ENCODE results near the gene IQCE.
"Not testable (repeated sequence)": the region's sequence is repeated elsewhere in the genome, so short reads cannot be mapped to it uniquely, and the experiment has no call there.

IQCE gene

DNA sequence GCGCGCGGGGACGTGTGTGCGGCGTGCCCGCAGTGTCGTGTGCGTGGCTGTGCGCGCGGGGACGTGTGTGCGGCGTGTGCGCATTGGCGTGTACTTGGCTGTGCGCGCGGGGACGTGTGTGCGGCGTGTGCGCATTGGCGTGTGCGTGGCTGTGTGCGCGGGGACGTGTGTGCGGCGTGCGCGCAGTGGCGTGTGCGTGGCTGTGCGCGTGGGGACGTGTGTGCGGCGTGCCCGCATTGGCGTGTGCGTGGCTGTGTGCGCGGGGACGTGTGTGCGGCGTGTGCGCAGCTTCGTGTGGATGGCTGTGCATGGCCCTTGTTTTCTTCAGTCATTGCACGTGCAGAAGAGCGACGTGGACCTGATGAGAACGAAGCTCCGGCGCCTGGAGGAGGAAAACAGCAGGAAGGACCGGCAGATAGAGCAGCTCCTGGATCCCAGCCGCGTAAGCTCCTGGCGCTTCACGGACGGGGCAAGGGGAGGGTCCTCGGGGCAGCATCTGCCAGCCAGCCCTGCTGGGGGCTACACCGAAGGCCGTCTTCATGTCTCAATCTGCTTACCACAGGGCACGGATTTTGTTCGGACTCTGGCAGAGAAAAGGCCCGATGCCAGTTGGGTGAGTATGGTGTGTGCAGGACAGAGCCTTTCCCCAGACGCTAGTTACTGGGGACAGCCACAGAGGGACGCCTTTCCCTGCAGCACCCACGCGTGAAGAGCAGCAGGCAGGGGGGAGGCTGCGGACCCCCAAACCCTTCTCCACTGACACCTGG lies 19.3 kb downstream of the IQCE start:
- DNase-seq (ENCODE audit: low read depth in 2 of 2) = no peak

- no peak for DNase-seq (ENCODE audit: low read depth in 2 of 2)
Observed at GRCh38 chr7:2580636-2581035, 21.9 kb downstream of the IQCE start.

GRCh38 chr7:2582006-2582735 lies 23.4 kb downstream of the IQCE start:
- no peak for DNase-seq (ENCODE audit: low read depth in 2 of 2)

GRCh38 chr7:2583798-2584580 lies 25.2 kb downstream of the IQCE start:
- DNase-seq (ENCODE audit: low read depth in 2 of 2) = no peak

DNA sequence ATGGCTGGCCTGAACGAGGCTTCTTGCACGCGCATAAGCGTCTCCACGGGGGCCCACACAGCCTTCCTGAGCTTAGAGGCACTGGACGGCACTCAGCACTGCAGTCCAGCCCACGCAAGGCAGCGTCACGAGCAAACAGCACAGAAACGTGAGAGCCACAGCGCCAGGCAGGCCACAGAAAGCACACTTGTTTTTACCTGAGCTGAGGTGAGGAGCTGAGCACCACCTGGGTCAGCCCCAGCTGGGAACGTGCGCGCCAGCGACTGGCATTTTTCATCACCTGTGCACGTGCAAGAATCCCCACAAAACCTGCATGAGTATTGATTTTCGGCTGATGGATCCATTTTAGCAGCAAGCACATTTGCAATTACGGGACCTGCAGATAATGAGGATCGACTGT lies 26.7 kb downstream of the IQCE start:
- no peak for DNase-seq (ENCODE audit: low read depth in 2 of 2)

GRCh38 chr7:2586326-2587020 lies 27.7 kb downstream of the IQCE start:
- DNase-seq (ENCODE audit: low read depth in 2 of 2) = no peak

DNA sequence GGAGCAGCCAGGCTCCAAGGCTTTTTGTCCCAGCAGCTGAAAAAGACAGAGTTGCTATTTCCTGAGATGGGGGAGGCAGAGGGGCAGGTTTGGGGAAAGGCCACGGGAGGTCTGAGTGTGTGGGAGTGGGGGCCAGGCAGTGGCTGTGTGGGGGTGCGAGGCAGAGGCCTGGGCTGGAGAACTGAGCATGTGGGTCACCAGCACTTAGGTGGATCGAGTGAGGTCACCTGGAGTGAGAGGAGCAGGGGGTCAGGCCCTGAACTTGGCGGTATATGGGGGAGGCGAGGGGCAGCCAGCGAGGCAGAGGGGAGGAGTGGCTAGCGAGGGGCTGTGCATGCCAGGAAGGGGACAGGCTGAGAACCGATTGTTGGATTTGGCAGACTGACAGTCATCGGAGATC lies 28.4 kb downstream of the IQCE start:
- DNase-seq (ENCODE audit: low read depth in 2 of 2) = no peak

GRCh38 chr7:2587778-2588177 lies 29.0 kb downstream of the IQCE start:
- no peak for DNase-seq (ENCODE audit: low read depth in 2 of 2)

- DNase-seq (ENCODE audit: low read depth in 2 of 2) = no peak
Observed at GRCh38 chr7:2589341-2589740, 30.6 kb downstream of the IQCE start.

GRCh38 chr7:2589941-2590340 lies 31.2 kb downstream of the IQCE start:
- not testable (repeated sequence) for DNase-seq (ENCODE audit: low read depth in 2 of 2)

DNA sequence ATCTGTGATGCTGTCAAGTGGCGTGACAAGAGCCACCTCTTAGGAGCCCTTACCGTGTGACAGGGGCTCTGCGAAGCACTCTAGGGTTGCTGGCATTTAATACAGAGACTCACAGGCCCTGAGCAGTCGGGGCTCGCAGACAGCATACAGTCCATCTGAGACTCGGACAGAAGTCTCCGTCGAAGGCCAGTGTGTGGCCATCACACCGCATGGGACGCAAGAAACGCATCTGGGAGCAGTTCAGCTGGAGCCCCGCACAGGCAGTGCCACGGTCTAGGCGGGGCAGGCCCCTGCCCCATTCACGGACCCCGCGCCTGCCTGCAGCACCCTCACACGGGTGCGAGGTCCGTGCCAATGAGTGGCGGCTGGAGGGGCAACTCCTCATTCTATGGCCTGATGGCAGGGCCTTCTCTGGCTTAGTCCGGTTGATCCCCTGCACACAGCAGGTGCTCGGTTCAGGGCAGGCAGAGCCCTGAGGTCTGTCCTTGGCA lies 33.6 kb downstream of the IQCE start:
- no peak for DNase-seq (ENCODE audit: low read depth in 2 of 2)

DNA sequence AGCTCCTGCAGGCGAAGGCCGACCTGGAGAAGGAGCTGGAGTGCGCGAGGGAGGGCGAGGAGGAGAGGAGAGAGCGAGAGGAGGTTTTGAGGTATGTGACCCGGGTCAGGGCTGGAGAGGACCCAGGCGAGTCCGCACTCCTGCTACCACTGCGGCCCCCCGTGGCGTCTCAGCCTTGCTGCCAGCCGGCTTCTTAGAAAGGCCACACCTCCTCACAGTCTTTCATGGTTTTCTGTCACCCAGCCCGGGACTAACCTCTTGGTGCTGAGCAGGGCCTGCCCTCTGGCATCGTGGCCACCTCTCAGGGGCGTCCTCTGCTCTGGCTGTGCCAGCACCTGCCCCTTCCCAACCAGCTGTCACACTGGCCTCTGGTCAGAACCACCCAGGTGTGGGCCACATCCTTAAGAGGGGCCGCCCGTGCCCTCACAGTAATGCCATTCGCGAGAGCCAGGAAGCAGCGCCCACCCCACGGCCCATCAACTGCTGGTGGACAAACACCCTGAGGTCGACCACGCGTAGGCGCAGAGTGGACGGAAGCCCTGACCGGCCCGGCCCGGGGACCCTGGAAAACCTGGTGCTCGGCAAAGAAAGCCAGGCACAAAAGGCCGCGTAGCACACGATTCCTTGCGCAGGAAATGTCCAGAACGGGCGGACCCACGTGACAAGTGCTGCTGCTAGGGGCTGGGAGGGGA lies 34.4 kb downstream of the IQCE start:
- DNase-seq (ENCODE audit: low read depth in 2 of 2) = no peak

DNA sequence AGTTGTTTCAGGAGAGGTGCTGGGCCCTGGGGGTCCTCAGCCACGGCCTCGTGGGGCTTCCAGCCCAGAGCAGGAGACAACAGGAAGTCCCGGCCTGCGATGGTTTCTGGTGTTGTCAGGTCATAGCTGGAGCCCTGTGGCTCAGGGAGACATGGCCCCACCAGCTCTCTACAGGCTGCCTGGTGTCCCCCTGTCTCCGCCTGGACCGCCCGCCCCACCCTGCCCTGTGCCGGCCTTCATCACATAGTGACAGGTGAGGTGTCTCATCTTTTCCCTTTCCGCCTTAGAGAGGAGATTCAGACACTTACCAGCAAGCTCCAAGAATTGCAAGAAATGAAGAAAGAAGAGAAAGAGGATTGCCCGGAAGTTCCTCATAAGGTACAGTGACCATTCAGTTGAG lies 35.8 kb downstream of the IQCE start:
- no peak for DNase-seq (ENCODE audit: low read depth in 2 of 2)

GRCh38 chr7:2595258-2595860 lies 36.6 kb downstream of the IQCE start:
- DNase-seq (ENCODE audit: low read depth in 2 of 2) = no peak

GRCh38 chr7:2596464-2597272 lies 37.9 kb downstream of the IQCE start:
- no peak for DNase-seq (ENCODE audit: low read depth in 2 of 2)

DNA sequence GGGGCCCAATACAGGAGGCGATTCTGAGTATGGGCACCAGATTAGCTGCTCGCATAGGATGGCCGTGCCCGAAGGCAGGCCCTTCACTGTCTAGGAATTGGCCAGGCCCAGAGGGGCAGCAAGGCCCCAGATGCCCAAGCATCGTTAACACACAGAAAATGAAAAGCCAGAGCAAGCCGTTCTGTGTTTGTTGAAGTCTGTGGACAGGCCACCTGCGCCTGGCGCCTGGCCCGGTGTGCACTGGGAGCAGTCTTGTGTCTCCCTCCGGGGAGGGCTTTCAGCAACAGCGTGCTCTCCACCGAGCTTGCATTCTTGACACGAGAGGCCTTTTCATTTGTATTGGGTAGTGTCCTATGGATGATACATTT lies 38.5 kb downstream of the IQCE start:
- DNase-seq (ENCODE audit: low read depth in 2 of 2) = no peak

GRCh38 chr7:2598154-2598823 lies 39.5 kb downstream of the IQCE start:
- no peak for DNase-seq (ENCODE audit: low read depth in 2 of 2)

DNA sequence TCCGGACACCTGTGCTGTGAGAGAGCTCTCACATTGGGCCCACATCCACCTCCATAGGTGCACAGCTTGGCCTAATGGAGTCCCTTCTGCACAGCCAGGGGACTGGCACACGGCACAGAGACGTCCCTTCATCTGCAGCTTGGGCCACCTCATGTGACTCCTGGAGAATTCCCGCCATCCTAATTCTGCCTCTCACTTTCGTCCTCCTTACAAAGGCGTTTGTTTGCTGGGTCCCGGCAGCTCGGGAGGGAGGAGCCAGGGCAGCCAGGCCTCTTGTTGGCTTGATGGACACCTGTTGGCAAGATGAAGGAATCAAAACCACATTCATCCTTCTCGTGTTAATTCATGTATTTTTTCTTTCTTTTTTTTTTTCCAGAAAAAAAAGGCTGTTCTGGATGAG lies 42.3 kb downstream of the IQCE start:
- no peak for DNase-seq (ENCODE audit: low read depth in 2 of 2)

DNA sequence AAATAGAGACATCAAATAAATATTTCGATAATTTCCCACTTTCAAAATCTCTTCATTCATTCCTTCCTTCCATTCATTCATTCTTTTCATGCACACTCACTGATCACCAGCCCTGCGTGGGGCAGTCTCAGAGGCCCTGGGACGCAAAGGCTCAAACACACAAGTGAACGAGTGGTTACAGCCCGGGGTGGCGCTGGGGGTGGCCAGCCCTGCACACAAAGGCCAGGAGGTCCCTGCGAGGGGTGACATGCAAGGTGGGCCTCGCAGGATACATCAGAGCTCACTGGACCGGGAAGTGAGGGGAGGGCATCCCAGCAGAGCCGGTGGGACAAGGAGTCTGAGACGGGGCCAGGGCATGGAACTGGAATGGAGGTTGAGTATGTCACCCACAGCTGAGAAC lies 43.1 kb downstream of the IQCE start:
- no peak for DNase-seq (ENCODE audit: low read depth in 2 of 2)

All from stimulated activated CD8-positive, alpha-beta memory T cell treated with anti-CD3 and anti-CD28 coated beads, Interleukin-2, amount 100 ng/mL, for 1 hour (primary cell).